ENCODE data around the gene SLC41A2. TPM values are rescaled to one million over a fixed set of nuclear protein-coding genes. Genes with fewer than 3 reads are reported as not detected.

SLC41A2 gene
- total and polyA plus RNA-seq, 9 of the 15 experiments (the other 6 are each of a cell fraction or from before 2014, with no cell fraction given): 0.01 to 0.89 (median 0.16) TPM; not detected in 1

GRCh38 chr12:104986022-104986941, 28.2 kb upstream of the SLC41A2 start, which contains the start of gene NOPCHAP1 (continued):
- TF ChIP-seq MGA (IDR thresholded peaks at IDR 0.05): peak; percentile 56
- TF ChIP-seq ETV1 (tag; conservative IDR thresholded peaks at IDR 0.05; ENCODE audit: low read depth): 0 out of 2 replicates have a peak, but pooled peaks have one; percentile 13
- 0 out of 2 replicates have a peak, but pooled peaks have one; percentile 35 for TF ChIP-seq ATF6 (CRISPR knock-in tag; IDR thresholded peaks at IDR 0.05)
- TF ChIP-seq TAF1 (IDR thresholded peaks at IDR 0.05; ENCODE audit: control insufficient read depth, extremely low read depth, insufficient read depth, low read length, severe bottlenecking): peak; percentile 68
- no peak for TF ChIP-seq RBM22 (IDR thresholded peaks at IDR 0.05; ENCODE audit: low read depth, low read length, poor library complexity, severe bottlenecking)
- TF ChIP-seq NFYB (IDR thresholded peaks at IDR 0.05; ENCODE audit: extremely low read depth, insufficient read length): peak; percentile 21
- peak; percentile 57; the same call in 1 of the 2 replicates for TF ChIP-seq CXXC5 (CRISPR knock-in tag; IDR thresholded peaks at IDR 0.05)

All from K562 (cell line).